ENCODE results near the gene KAT6B. TPM values are rescaled to one million over a fixed set of nuclear protein-coding genes. Genes with fewer than 3 reads are reported as not detected.

KAT6B gene
- total RNA-seq, 1 experiment from 2014 or later = 21.8 TPM

- H3K36me3 ChIP-seq (ENCODE audit: insufficient read depth, low read length, poor library complexity, severe bottlenecking) = no peaks in the 10 kb centered on the region
- BruUV-seq (replicated peaks) = no TSS peak
- intact Hi-C loops (cut with micrococcal nuclease; ENCODE audit: unreplicated experiment) = no loop called here
- peak; percentile 26 for DNase-seq (ENCODE audit: low spot score)
- CTCF ChIA-PET = interaction anchor here (0.9 kb wide), 1 partner anchor 131 kb away, joined by 4 read pairs; no protein-coding TSS in a partner anchor
- no peaks in the 10 kb centered on the region for H3K9me3 ChIP-seq (ENCODE audit: low read depth, low read length, poor library complexity, severe bottlenecking)
- TF ChIP-seq CTCF (conservative IDR thresholded peaks at IDR 0.05; ENCODE audit: low read depth, low read length) (peak; percentile 39), EZH2 (IDR thresholded peaks at IDR 0.05; ENCODE audit: borderline replicate concordance, low read depth, low read length, poor library complexity, severe bottlenecking) (no peak)
- POLR2A ChIA-PET (ENCODE audit: low non-redundant PET) = no interaction called here
- no peaks in the 10 kb centered on the region for H3K4me1 ChIP-seq (ENCODE audit: insufficient read depth, low read length, poor library complexity, severe bottlenecking)
- H3K27ac ChIP-seq (ENCODE audit: low read depth, low read length, poor library complexity, severe bottlenecking) = no peak overlapping the region
- no peak overlapping the region for H3K4me3 ChIP-seq (ENCODE audit: low read depth, low read length, poor library complexity, severe bottlenecking)
- no peaks in the 10 kb centered on the region for H3K27me3 ChIP-seq (replicated peaks; ENCODE audit: insufficient read depth, low read depth, low read length, poor library complexity)
Measured at GRCh38 chr10:74888962-74889661, 62.7 kb downstream of the KAT6B start.

- TF ChIP-seq EZH2 (IDR thresholded peaks at IDR 0.05; ENCODE audit: borderline replicate concordance, low read depth, low read length, poor library complexity, severe bottlenecking) = no peak
- TF ChIP-seq CTCF (conservative IDR thresholded peaks at IDR 0.05; ENCODE audit: low read depth, low read length) = no peak
- Histone ChIP-seq H3K36me3 (ENCODE audit: insufficient read depth, low read length, poor library complexity, severe bottlenecking) (no peaks in the 10 kb centered on the region), H3K4me3 (ENCODE audit: low read depth, low read length, poor library complexity, severe bottlenecking) (no peak overlapping the region), H3K27me3 (replicated peaks; ENCODE audit: insufficient read depth, low read depth, low read length, poor library complexity) (no peaks in the 10 kb centered on the region), H3K9me3 (ENCODE audit: low read depth, low read length, poor library complexity, severe bottlenecking) (no peaks in the 10 kb centered on the region), H3K4me1 (ENCODE audit: insufficient read depth, low read length, poor library complexity, severe bottlenecking) (no peaks in the 10 kb centered on the region), H3K27ac (ENCODE audit: low read depth, low read length, poor library complexity, severe bottlenecking) (no peak overlapping the region)
- ChIA-PET CTCF (interaction anchor here (0.9 kb wide), 1 partner anchor 130 kb away, joined by 4 read pairs; no protein-coding TSS in a partner anchor), POLR2A (ENCODE audit: low non-redundant PET) (no interaction called here)
- intact Hi-C loops (cut with micrococcal nuclease; ENCODE audit: unreplicated experiment) = no loop called here
- DNase-seq (ENCODE audit: low spot score) = no peak
- BruUV-seq (replicated peaks) = no TSS peak
Measured at GRCh38 chr10:74889662-74889998, 63.2 kb downstream of the KAT6B start.

GRCh38 chr10:74890460-74890859 is 64.1 kb downstream of the KAT6B start:
- Histone ChIP-seq H3K4me1 (ENCODE audit: insufficient read depth, low read length, poor library complexity, severe bottlenecking) (no peaks in the 10 kb centered on the region), H3K27me3 (replicated peaks; ENCODE audit: insufficient read depth, low read depth, low read length, poor library complexity) (no peaks in the 10 kb centered on the region), H3K27ac (ENCODE audit: low read depth, low read length, poor library complexity, severe bottlenecking) (no peak overlapping the region), H3K36me3 (ENCODE audit: insufficient read depth, low read length, poor library complexity, severe bottlenecking) (no peaks in the 10 kb centered on the region), H3K9me3 (ENCODE audit: low read depth, low read length, poor library complexity, severe bottlenecking) (no peaks in the 10 kb centered on the region), H3K4me3 (ENCODE audit: low read depth, low read length, poor library complexity, severe bottlenecking) (no peak overlapping the region)
- intact Hi-C loops (cut with micrococcal nuclease; ENCODE audit: unreplicated experiment) = no loop called here
- DNase-seq (ENCODE audit: low spot score) = no peak
- CTCF ChIA-PET = no interaction called here
- POLR2A ChIA-PET (ENCODE audit: low non-redundant PET) = no interaction called here
- no TSS peak for BruUV-seq (replicated peaks)
- TF ChIP-seq CTCF (conservative IDR thresholded peaks at IDR 0.05; ENCODE audit: low read depth, low read length) (no peak), EZH2 (IDR thresholded peaks at IDR 0.05; ENCODE audit: borderline replicate concordance, low read depth, low read length, poor library complexity, severe bottlenecking) (no peak)

Measured in A673 (cell line).